Stimulated activated CD4-positive, alpha-beta T cell treated with anti-CD3 and anti-CD28 coated beads, Interleukin-4, amount 100 ng/mL, for 1 hour (primary cell): ENCODE measurements around the gene ESRRG.

ENCODE experiments used
- DNase-seq: peaks from one replicate; pipeline ENCODE4 v3.0.0-alpha.2; 2020

ESRRG gene

DNA sequence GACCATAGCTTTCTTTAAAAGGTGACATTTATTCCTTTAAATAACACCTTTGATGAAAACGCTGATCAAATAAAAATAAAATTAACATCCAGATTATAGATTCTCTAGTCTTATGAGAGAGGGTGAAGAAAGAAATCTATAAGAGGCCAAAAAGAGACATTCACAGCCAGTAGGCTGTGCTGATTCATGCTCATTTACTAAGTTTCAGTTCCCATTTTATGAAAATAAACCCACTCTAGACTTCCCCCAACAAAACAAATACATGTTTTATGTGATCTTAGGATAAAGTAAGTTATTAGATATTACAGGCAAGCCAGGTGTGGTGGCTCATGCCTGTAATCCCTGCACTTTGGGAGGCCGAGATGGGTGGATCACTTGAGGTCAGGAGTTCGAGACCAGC is 21.1 kb downstream of the ESRRG start:
- DNase-seq: no peak

DNA sequence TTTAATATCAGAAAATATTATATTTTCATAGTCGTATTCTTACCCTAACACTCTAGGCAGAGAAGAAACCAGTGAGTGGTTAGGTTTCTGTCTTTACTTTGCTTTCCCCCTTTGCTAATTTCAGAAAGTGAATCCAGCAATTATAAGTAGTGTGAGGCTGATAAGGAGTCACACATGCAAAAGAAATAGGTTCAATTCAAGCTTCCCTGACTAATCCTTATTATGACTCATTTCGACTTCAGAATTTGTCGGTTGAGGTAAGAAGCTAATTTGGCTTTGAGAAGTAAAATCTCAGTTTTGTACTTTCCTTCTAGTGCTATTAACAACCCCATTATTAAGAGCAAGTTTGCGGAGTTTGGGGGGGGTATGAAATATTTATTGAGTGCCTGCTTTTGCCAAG is 22.4 kb downstream of the ESRRG start:
- DNase-seq: no peak

- no peak for DNase-seq
Observed at GRCh38 chr1:216691710-216692109, 31.5 kb downstream of the ESRRG start.

GRCh38 chr1:216690603-216691002 is 32.6 kb downstream of the ESRRG start:
- no peak for DNase-seq

- DNase-seq: no peak
Observed at GRCh38 chr1:216688127-216688657, 35.0 kb downstream of the ESRRG start.

DNA sequence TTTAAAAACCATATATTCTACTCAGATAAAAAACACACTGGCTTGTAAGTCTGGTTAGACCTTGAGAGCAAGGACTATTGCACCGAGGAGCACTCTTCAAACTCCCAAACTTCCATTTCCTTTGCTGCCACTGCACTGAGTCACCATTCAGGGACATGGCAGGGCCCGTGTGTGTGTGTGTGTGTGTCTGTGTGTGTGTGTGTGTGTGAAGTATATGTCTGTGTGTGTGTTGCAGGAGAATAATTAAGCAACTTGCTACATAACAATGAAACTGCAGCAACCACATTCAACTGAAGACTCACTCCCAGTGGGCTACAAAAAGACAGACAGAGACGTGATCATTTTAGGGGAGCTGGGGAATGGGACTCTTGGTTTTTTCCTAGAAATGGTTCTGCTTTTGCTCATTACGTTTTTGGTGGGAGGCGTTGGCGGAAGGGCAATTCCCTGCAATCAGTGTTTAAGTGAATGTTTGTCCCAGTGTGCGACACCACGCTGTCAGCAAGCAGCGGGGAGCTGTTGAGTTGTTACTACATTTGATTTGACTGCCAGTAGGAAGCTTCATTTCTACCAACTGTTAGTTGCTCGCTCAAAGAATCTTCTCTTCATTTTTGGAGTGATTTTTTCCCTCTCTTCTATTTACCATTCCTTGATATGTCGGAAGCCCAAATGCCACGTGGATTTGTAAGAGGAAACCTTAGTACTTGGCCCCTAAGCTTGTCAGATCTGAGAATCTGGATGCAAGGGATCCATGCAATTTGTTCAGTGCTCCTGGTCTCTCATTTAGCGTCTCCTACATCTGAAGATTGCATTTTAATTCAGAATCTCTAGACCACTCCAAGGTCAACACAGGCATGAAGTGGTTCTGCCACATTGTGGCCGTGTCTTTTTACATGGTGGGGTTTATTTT is 36.1 kb downstream of the ESRRG start:
- no peak for DNase-seq

DNA sequence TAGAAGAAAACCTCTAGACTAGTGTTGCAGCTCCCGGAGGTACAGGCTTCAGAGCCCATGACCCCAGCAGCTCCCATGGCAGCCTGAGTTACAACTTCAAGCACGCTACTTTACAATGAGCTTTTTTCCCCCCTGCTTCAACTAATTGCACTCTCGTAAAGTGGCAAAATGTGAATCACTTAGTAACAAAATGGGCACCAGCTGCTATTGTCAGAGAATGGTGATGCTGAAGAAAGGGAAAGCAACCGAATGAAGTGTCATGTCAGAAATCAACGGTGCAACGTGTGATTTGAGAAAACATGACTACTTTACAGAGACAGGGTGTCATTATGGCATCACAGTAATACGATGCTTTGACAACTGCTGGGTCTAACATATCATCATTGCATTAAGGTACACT is 40.5 kb downstream of the ESRRG start:
- no peak for DNase-seq

- no peak for DNase-seq
Observed at GRCh38 chr1:216679108-216679507, 44.1 kb downstream of the ESRRG start.

DNA sequence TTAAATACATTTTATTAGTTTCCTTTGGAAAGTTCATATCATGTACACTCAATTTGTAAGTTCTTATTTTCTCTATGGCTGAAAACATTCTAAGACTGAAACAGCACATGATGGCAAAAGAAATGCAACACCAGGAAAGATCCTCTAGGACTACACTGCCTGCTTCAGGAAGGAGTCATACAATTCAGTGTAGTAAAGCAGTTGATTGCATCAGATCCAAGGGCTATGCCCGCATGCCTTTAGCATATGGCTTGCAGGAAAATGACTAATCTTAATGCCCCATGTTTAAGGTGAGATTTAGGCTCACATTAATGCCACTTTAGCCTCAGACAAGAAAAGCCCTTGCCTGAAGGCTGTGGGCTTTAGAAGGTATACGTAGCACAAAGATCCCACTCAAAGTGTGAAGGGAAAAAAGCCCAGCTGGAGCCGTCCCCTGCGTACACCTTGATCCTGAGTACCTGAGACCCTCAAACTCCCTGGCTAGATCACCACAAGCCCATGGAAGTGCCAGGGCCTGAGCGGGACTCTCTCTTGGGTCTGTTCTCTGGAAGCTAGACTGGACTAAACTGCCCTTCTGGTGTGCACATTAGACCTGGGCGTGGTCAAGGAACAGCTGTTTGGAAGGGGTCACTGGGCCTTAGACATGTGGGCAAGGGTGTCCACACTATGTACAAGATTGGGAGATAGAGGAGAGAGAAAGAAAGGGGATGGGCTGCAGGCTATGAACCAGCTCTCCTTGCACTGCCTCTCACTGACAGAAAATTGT is 52.9 kb downstream of the ESRRG start:
- no peak for DNase-seq

DNA sequence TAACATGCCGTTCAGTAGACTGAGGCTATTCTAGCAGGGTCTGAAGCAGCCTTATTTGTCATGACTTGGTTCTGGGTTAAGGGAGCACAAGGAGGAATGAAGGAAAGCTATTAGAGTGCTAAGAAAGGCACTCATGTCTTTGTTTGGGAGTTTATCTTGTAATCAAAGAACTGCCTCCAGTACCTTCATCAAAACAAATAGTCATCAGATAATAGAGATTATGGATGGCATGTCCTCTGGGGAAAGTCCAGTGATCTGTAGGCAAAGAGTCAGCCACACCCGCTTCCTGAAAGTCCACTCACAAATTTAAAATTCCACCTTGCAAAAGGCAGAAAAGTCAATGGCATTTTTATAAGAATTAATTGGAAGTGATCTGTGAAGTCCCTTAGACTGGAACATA is 56.8 kb downstream of the ESRRG start:
- no peak for DNase-seq

DNA sequence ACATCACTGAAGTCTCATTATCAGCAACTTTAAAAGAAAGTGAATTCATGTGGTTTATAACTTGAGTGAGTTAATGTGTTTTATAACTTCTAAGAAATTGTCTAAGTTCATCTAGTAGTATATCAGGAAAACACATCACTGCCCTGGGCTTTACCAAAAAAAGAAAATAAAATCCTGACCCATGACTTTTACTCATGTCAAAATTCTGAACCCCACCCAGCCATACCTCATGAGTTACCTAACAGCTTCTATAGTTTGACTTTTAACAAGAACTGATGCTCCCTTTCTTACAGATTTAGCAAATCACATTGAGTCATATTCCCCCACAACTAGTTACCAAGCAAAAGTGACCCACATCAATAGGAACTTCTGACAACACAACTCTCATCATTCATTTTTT is 57.4 kb downstream of the ESRRG start:
- no peak for DNase-seq

- no peak for DNase-seq
Observed at GRCh38 chr1:216665406-216665805, 57.8 kb downstream of the ESRRG start.

- DNase-seq: no peak
Observed at GRCh38 chr1:216662681-216663080, 60.5 kb downstream of the ESRRG start.

DNA sequence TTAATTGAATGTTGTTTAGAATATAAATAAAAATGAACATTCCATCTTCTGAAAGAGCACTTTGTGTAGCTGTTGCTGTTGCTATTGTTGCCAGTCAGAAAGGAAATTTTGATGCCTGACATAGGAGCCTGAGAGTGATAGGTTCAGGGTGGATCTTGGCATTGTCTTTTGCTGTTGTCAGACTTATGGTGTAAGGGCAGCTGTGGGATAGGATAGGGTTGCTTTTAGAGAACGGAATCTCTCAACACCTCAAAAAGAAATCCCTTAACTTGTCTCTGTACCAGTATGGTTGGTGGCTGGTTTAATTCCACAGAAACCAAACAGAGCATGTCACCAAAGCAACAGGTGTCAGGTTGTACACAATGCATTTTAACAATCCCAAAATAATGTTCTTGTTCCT is 62.7 kb downstream of the ESRRG start:
- DNase-seq: no peak

- DNase-seq: no peak
Observed at GRCh38 chr1:216653001-216653400, 70.2 kb downstream of the ESRRG start.

- no peak for DNase-seq
Observed at GRCh38 chr1:216651826-216652418, 71.3 kb downstream of the ESRRG start.

- no peak for DNase-seq
Observed at GRCh38 chr1:216643176-216643575, 80.1 kb downstream of the ESRRG start.

GRCh38 chr1:216641669-216642460 is 81.4 kb downstream of the ESRRG start:
- DNase-seq: no peak

DNA sequence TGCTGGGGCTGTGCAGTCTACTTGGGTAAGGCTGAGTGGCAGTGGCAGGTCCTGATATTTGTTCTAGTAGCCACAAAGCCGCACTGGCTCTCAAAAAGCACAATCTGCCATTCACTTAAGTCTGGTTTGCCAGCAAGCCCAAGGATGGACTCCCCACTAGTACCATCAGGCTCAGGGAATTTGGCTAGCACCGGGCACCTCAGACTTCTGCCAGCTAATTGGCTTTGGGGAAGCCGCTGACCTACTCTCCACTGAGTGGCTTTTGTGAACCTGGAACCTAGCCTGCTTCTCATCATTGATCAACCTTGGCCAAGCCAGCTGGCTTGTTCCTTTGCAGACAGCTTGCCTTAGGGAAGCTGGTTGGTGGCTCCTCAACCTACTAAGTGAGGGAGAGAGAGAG is 83.1 kb downstream of the ESRRG start:
- DNase-seq: no peak

DNA sequence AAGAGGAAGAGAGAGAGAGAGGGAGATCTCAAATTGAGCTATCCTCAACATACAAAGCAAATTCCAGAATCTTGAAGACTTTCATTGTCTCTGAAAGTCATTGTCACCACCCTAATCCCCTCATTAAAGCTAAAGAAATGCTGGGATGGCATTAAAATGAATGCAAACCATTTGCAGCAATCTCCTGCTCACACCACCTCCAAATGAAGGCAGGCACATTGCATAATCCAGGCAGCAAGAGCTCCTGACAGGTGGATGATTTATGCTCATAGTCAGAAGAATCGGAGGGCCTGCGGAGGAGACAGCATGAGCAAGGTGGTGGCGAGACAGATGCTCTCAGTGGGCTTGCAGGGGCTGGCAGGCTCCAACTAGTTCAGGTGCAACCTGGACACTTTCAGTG is 90.2 kb downstream of the ESRRG start:
- no peak for DNase-seq

DNA sequence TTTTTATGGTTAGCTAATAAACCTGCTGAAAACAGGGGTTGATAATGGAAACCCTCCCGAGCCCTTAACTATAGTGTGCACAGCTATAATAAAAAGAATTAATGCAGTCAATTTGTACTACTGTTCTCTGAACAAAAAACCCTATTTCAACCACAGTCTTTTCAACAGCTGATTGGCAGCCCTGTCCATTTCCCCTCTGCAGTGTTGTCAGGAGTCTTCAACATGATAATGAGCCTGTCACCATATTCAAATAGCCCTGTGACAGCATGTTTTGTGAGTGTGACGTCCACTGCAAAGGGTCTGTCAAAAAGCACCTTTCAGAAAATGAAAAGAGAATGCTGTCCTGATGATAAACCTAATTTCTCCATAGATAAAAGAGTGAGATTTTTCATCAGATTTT is 92.7 kb downstream of the ESRRG start:
- DNase-seq: no peak

DNA sequence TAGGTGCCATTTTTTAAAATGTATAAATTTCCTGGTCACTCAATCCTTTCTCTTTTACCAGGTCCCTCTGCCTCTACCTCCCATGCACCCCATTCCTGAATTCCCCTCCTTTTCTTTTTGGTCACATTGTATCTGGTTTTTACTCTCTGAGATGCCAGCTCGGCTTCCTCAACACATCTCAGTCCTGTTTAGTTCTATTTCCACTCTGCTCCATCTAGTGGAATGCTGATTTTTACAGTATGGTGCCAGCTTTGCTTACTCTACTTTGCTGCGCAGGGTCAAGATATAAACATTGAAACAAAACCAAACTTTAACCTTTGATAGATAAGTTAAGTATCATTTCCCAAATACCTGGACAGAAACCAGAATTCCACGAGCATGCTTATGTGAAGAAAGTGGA is 96.0 kb downstream of the ESRRG start:
- no peak for DNase-seq
